Measurements from ENCODE around the gene RET.

Gene RET

DNA sequence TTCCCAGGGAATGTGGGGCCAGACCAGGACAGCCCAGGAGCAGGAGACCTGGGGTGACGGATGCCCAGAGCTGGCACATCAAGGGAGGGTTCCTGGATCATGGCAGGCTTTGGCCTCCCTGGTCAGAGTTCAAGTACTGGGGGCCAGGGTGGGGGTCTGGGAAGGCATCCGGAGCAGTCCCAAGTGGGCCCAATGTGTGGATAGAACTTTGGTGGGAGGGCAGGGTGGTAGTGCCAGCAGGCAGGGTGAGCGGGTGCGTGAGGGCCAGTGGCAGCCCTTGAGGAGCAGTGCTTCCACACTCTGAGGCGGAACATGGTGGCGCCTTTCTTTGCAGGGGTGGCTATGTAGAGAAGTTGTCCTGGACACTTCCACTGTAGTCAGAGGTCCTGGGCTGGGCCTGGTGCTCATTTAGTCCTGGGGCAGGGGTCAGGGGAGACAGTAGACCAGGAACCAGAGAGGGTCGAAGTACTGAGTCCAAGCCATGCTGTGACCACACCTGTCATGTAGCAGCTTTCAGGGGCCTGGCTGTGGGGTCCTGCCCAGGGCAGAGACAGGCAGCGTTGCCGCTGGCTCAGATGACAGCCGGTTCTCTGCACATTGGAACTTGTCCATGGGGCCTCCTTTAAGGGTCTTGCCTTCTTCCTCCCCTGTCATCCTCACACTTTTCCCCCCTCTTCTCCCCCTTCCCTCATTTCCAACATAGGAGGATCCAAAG lies 39.2 kb downstream of the RET start:
- no peaks in the 10 kb centered on the region for H3K36me3 ChIP-seq (ENCODE audit: control insufficient read depth in 2 of 2, insufficient read depth in 2 of 2, low read length in 2 of 2)
- H3K27ac ChIP-seq (ENCODE audit: low read length) = no peak overlapping the region
- no peak overlapping the region for H3K9ac ChIP-seq (ENCODE audit: low read length in 2 of 2)
- no peaks in the 10 kb centered on the region for H3K9me3 ChIP-seq (ENCODE audit: control insufficient read depth in 2 of 2, low read length in 2 of 2)
- H3K4me3 ChIP-seq (ENCODE audit: low read length in 2 of 2) = no peak overlapping the region
- H3K27me3 ChIP-seq (ENCODE audit: control insufficient read depth in 1 of 2, insufficient read depth in 2 of 2, low read length in 2 of 2) = no peaks in the 10 kb centered on the region
- H3K4me1 ChIP-seq (ENCODE audit: control insufficient read depth, insufficient read depth, low read length) = no peaks in the 10 kb centered on the region

GRCh38 chr10:43116596-43116995 lies 39.7 kb downstream of the RET start:
- H3K4me1 ChIP-seq (ENCODE audit: control insufficient read depth, insufficient read depth, low read length) = no peaks in the 10 kb centered on the region
- no peaks in the 10 kb centered on the region for H3K36me3 ChIP-seq (ENCODE audit: control insufficient read depth in 2 of 2, insufficient read depth in 2 of 2, low read length in 2 of 2)
- no peaks in the 10 kb centered on the region for H3K9me3 ChIP-seq (ENCODE audit: control insufficient read depth in 2 of 2, low read length in 2 of 2)
- no peak overlapping the region for H3K9ac ChIP-seq (ENCODE audit: low read length in 2 of 2)
- no peak overlapping the region for H3K4me3 ChIP-seq (ENCODE audit: low read length in 2 of 2)
- H3K27me3 ChIP-seq (ENCODE audit: control insufficient read depth in 1 of 2, insufficient read depth in 2 of 2, low read length in 2 of 2) = no peaks in the 10 kb centered on the region
- H3K27ac ChIP-seq (ENCODE audit: low read length) = no peak overlapping the region

- Histone ChIP-seq H3K4me1 (ENCODE audit: control insufficient read depth, insufficient read depth, low read length) (no peaks in the 10 kb centered on the region), H3K9me3 (ENCODE audit: control insufficient read depth in 2 of 2, low read length in 2 of 2) (no peaks in the 10 kb centered on the region), H3K4me3 (ENCODE audit: low read length in 2 of 2) (no peak overlapping the region), H3K36me3 (ENCODE audit: control insufficient read depth in 2 of 2, insufficient read depth in 2 of 2, low read length in 2 of 2) (no peaks in the 10 kb centered on the region), H3K27ac (ENCODE audit: low read length) (no peak overlapping the region), H3K27me3 (ENCODE audit: control insufficient read depth in 1 of 2, insufficient read depth in 2 of 2, low read length in 2 of 2) (no peaks in the 10 kb centered on the region), H3K9ac (ENCODE audit: low read length in 2 of 2) (no peak overlapping the region)
These were observed 40.3 kb downstream of the RET start for GRCh38 chr10:43117031-43117776.

GRCh38 chr10:43117777-43118583 lies 41.1 kb downstream of the RET start:
- Histone ChIP-seq H3K4me1 (ENCODE audit: control insufficient read depth, insufficient read depth, low read length) (no peaks in the 10 kb centered on the region), H3K36me3 (ENCODE audit: control insufficient read depth in 2 of 2, insufficient read depth in 2 of 2, low read length in 2 of 2) (no peaks in the 10 kb centered on the region), H3K9me3 (ENCODE audit: control insufficient read depth in 2 of 2, low read length in 2 of 2) (no peaks in the 10 kb centered on the region), H3K27ac (ENCODE audit: low read length) (no peak overlapping the region), H3K4me3 (ENCODE audit: low read length in 2 of 2) (no peak overlapping the region), H3K9ac (ENCODE audit: low read length in 2 of 2) (no peak overlapping the region), H3K27me3 (ENCODE audit: control insufficient read depth in 1 of 2, insufficient read depth in 2 of 2, low read length in 2 of 2) (no peaks in the 10 kb centered on the region)

DNA sequence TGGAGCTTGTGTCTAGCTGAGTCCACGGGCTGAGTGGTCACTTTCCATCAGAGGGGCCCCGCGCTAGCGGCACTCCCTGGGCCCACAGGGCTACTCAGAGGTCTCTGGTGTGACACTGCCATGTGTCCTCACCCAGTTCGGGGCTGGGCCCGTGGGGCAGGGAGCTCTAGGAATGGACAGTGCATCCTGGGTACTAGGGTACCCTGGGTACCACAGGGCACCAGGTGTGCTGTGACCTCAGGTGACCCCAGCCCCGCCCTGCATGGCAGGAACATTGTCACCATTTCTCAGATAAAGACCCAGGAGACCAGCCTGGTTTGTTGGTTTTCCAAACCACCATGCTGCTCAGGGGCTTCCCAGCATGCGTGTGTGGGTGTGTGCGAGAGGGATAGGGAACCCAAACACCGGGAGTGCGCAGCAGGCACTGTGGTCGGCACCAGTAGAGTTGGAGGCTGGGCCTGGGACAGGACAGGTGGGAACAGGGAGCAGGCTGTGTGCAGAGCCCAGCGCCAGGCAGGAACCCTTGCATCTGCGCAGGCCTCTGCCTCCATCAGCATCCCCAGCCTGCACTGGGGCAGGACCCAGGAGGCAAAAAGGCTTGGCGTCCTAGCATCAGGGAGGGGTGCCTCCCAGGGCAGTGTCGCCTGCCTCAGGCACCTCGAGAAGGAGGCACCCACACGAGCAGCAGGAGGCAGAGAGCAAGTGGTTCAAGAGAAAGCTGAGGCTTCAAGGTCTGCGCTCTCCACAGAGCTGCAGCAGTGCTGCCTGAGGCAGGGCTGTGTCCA lies 42.0 kb downstream of the RET start:
- no peaks in the 10 kb centered on the region for H3K4me1 ChIP-seq (ENCODE audit: control insufficient read depth, insufficient read depth, low read length)
- no peaks in the 10 kb centered on the region for H3K27me3 ChIP-seq (ENCODE audit: control insufficient read depth in 1 of 2, insufficient read depth in 2 of 2, low read length in 2 of 2)
- no peak overlapping the region for H3K4me3 ChIP-seq (ENCODE audit: low read length in 2 of 2)
- H3K9ac ChIP-seq (ENCODE audit: low read length in 2 of 2) = no peak overlapping the region
- no peaks in the 10 kb centered on the region for H3K9me3 ChIP-seq (ENCODE audit: control insufficient read depth in 2 of 2, low read length in 2 of 2)
- no peaks in the 10 kb centered on the region for H3K36me3 ChIP-seq (ENCODE audit: control insufficient read depth in 2 of 2, insufficient read depth in 2 of 2, low read length in 2 of 2)
- H3K27ac ChIP-seq (ENCODE audit: low read length) = no peak overlapping the region

DNA sequence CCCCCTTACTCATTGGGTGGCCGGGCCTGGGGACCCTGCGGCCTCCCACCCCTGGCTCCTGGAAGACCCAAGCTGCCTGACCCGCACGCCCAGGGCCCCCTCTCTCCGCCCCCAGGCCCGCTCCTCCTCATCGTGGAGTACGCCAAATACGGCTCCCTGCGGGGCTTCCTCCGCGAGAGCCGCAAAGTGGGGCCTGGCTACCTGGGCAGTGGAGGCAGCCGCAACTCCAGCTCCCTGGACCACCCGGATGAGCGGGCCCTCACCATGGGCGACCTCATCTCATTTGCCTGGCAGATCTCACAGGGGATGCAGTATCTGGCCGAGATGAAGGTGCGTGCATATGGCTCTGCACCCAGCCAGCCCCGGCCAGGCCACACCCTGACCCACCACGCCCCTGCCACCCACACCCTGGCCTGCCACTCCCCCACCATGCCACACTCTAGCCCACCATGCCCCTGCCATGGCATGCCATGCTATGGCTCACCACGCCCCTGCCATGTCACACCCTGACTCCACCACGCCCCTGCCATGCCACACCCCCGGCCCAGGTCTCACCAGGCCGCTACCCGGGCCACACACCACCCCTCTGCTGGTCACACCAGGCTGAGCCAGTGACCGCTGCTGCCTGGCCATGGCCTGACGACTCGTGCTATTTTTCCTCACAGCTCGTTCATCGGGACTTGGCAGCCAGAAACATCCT lies 42.7 kb downstream of the RET start:
- no peaks in the 10 kb centered on the region for H3K36me3 ChIP-seq (ENCODE audit: control insufficient read depth in 2 of 2, insufficient read depth in 2 of 2, low read length in 2 of 2)
- H3K27me3 ChIP-seq (ENCODE audit: control insufficient read depth in 1 of 2, insufficient read depth in 2 of 2, low read length in 2 of 2) = no peaks in the 10 kb centered on the region
- no peak overlapping the region for H3K27ac ChIP-seq (ENCODE audit: low read length)
- no peak overlapping the region for H3K9ac ChIP-seq (ENCODE audit: low read length in 2 of 2)
- H3K4me3 ChIP-seq (ENCODE audit: low read length in 2 of 2) = no peak overlapping the region
- no peaks in the 10 kb centered on the region for H3K9me3 ChIP-seq (ENCODE audit: control insufficient read depth in 2 of 2, low read length in 2 of 2)
- no peaks in the 10 kb centered on the region for H3K4me1 ChIP-seq (ENCODE audit: control insufficient read depth, insufficient read depth, low read length)

- no peaks in the 10 kb centered on the region for H3K27me3 ChIP-seq (ENCODE audit: control insufficient read depth in 1 of 2, insufficient read depth in 2 of 2, low read length in 2 of 2)
- no peaks in the 10 kb centered on the region for H3K36me3 ChIP-seq (ENCODE audit: control insufficient read depth in 2 of 2, insufficient read depth in 2 of 2, low read length in 2 of 2)
- no peak overlapping the region for H3K27ac ChIP-seq (ENCODE audit: low read length)
- H3K4me1 ChIP-seq (ENCODE audit: control insufficient read depth, insufficient read depth, low read length) = no peaks in the 10 kb centered on the region
- H3K9me3 ChIP-seq (ENCODE audit: control insufficient read depth in 2 of 2, low read length in 2 of 2) = no peaks in the 10 kb centered on the region
- H3K4me3 ChIP-seq (ENCODE audit: low read length in 2 of 2) = no peak overlapping the region
- no peak overlapping the region for H3K9ac ChIP-seq (ENCODE audit: low read length in 2 of 2)
These were observed 43.5 kb downstream of the RET start for GRCh38 chr10:43120116-43120928.

DNA sequence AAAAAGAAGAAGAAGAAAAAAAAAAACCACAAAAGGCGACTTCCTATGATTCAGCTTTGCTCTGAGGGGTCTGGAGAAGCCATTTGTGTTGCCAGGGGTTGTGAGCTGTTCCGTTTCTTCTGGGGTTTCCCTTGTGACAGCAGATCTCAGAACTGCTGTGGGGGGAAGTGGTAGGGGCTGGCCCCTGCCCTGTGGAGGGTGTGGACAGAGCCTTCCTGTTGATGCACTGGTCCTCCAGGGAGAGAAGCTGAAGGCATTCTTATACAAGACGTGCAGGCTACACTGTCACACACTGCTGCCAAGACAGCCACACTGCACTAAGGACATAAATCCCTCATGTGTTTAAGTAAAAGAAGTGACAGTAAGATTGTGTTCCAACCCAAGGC lies 44.1 kb downstream of the RET start:
- Histone ChIP-seq H3K27me3 (ENCODE audit: control insufficient read depth in 1 of 2, insufficient read depth in 2 of 2, low read length in 2 of 2) (no peaks in the 10 kb centered on the region), H3K4me1 (ENCODE audit: control insufficient read depth, insufficient read depth, low read length) (no peaks in the 10 kb centered on the region), H3K36me3 (ENCODE audit: control insufficient read depth in 2 of 2, insufficient read depth in 2 of 2, low read length in 2 of 2) (no peaks in the 10 kb centered on the region), H3K9ac (ENCODE audit: low read length in 2 of 2) (no peak overlapping the region), H3K9me3 (ENCODE audit: control insufficient read depth in 2 of 2, low read length in 2 of 2) (no peaks in the 10 kb centered on the region), H3K4me3 (ENCODE audit: low read length in 2 of 2) (no peak overlapping the region), H3K27ac (ENCODE audit: low read length) (no peak overlapping the region)

DNA sequence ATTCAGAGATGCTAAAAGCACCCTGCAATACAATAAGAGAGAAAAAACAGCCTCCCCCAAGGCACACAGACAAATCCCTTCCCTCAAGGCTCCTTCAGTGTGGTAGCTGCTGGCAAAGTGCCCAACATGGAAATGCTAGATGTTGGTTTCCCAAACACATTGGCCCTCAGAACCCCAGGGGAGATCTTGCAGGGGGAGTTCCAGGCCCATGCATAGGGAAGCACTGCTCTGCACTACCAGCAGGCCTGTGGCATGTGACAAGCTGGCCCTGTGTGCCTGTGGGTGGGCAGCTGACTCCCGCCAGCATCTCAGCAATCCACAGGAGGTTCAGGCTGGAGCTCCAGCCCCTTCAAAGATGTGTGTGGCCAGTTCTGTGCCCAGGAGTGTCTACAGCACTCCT lies 44.6 kb downstream of the RET start:
- H3K9me3 ChIP-seq (ENCODE audit: control insufficient read depth in 2 of 2, low read length in 2 of 2) = no peaks in the 10 kb centered on the region
- H3K4me3 ChIP-seq (ENCODE audit: low read length in 2 of 2) = no peak overlapping the region
- H3K4me1 ChIP-seq (ENCODE audit: control insufficient read depth, insufficient read depth, low read length) = no peaks in the 10 kb centered on the region
- H3K27me3 ChIP-seq (ENCODE audit: control insufficient read depth in 1 of 2, insufficient read depth in 2 of 2, low read length in 2 of 2) = no peaks in the 10 kb centered on the region
- no peaks in the 10 kb centered on the region for H3K36me3 ChIP-seq (ENCODE audit: control insufficient read depth in 2 of 2, insufficient read depth in 2 of 2, low read length in 2 of 2)
- H3K9ac ChIP-seq (ENCODE audit: low read length in 2 of 2) = no peak overlapping the region
- H3K27ac ChIP-seq (ENCODE audit: low read length) = no peak overlapping the region

Data from stomach smooth muscle (tissue), 2 donors.